ENCODE measurements around the gene MYMX.

MYMX gene

DNA sequence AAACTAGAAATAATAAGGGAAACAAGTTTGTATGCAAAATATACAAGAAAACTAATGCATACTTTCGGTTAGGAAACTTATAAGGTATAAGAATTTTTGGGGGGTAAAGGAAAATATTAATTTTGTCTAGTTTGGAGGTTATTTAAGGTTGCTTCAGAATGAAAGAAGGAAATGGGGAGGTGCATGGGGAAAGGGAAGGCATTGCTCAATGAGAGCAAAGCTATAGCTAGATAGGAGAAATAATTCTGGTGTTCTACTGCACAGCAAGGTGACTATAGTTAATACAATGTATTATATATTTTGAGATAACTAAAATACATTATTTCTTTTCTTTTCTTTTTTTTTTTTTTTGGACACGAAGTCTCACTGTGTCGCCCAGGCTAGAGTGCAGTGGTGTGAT, 5.4 kb upstream of the MYMX start (continued):
- no peak for TF ChIP-seq ZNF530 (tag by site-specific recombination; IDR thresholded peaks at IDR 0.05; ENCODE audit: low read depth)
- TF ChIP-seq IKZF3 (tag by site-specific recombination; IDR thresholded peaks at IDR 0.05): no peak

DNA sequence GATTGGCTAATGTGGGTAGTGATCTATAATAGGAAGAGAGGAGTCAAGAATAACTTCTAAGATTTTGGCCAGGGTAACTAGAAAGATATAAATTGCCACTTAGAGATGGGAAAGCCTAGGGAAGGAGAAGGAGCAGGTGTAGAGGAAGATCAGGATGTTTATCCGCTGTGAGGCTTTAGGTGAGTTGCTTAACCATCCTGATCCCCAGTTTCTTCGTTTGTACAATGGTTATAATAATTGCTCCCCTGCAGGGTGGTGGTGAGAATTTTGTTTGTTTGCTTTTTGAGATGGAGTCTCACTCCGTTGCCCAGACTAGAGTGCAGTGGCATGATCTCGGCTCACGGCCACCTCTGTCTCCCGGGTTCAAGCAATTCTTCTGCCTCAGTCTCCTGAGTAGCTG, 2.4 kb upstream of the MYMX start:
- TF ChIP-seq, protein P1, sequence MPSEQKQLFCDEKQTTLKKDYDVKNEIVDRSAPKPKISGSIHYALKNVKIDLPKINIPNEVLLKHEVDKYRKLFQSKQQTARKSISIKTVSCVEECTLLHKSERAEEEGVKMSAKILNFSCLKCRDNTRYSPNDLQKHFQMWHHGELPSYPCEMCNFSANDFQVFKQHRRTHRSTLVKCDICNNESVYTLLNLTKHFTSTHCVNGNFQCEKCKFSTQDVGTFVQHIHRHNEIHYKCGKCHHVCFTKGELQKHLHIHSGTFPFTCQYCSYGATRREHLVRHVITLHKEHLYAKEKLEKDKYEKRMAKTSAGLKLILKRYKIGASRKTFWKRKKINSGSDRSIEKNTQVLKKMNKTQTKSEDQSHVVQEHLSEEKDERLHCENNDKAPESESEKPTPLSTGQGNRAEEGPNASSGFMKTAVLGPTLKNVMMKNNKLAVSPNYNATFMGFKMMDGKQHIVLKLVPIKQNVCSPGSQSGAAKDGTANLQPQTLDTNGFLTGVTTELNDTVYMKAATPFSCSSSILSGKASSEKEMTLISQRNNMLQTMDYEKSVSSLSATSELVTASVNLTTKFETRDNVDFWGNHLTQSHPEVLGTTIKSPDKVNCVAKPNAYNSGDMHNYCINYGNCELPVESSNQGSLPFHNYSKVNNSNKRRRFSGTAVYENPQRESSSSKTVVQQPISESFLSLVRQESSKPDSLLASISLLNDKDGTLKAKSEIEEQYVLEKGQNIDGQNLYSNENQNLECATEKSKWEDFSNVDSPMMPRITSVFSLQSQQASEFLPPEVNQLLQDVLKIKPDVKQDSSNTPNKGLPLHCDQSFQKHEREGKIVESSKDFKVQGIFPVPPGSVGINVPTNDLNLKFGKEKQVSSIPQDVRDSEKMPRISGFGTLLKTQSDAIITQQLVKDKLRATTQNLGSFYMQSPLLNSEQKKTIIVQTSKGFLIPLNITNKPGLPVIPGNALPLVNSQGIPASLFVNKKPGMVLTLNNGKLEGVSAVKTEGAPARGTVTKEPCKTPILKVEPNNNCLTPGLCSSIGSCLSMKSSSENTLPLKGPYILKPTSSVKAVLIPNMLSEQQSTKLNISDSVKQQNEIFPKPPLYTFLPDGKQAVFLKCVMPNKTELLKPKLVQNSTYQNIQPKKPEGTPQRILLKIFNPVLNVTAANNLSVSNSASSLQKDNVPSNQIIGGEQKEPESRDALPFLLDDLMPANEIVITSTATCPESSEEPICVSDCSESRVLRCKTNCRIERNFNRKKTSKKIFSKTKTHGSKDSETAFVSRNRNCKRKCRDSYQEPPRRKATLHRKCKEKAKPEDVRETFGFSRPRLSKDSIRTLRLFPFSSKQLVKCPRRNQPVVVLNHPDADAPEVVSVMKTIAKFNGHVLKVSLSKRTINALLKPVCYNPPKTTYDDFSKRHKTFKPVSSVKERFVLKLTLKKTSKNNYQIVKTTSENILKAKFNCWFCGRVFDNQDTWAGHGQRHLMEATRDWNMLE (tag by site-specific recombination; conservative IDR thresholded peaks at IDR 0.05; ENCODE audit: low read depth): no peak
- TF ChIP-seq ZNF768 (tag by site-specific recombination; IDR thresholded peaks at IDR 0.05) (0 out of 2 replicates have a peak, but pooled peaks have one; percentile 50), ZBTB20 (tag by site-specific recombination; IDR thresholded peaks at IDR 0.05) (no peak)
- TF ChIP-seq, protein P2, sequence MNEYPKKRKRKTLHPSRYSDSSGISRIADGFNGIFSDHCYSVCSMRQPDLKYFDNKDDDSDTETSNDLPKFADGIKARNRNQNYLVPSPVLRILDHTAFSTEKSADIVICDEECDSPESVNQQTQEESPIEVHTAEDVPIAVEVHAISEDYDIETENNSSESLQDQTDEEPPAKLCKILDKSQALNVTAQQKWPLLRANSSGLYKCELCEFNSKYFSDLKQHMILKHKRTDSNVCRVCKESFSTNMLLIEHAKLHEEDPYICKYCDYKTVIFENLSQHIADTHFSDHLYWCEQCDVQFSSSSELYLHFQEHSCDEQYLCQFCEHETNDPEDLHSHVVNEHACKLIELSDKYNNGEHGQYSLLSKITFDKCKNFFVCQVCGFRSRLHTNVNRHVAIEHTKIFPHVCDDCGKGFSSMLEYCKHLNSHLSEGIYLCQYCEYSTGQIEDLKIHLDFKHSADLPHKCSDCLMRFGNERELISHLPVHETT (tag by site-specific recombination; IDR thresholded peaks at IDR 0.05): no peak
- TF ChIP-seq, protein P3, sequence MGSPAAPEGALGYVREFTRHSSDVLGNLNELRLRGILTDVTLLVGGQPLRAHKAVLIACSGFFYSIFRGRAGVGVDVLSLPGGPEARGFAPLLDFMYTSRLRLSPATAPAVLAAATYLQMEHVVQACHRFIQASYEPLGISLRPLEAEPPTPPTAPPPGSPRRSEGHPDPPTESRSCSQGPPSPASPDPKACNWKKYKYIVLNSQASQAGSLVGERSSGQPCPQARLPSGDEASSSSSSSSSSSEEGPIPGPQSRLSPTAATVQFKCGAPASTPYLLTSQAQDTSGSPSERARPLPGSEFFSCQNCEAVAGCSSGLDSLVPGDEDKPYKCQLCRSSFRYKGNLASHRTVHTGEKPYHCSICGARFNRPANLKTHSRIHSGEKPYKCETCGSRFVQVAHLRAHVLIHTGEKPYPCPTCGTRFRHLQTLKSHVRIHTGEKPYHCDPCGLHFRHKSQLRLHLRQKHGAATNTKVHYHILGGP (tag by site-specific recombination; IDR thresholded peaks at IDR 0.05): no peak
- TF ChIP-seq, protein P4, sequence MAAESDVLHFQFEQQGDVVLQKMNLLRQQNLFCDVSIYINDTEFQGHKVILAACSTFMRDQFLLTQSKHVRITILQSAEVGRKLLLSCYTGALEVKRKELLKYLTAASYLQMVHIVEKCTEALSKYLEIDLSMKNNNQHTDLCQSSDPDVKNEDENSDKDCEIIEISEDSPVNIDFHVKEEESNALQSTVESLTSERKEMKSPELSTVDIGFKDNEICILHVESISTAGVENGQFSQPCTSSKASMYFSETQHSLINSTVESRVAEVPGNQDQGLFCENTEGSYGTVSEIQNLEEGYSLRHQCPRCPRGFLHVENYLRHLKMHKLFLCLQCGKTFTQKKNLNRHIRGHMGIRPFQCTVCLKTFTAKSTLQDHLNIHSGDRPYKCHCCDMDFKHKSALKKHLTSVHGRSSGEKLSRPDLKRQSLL (tag by site-specific recombination; IDR thresholded peaks at IDR 0.05): no peak
- H3K36me3 ChIP-seq (ENCODE audit: control insufficient read depth in 2 of 2, insufficient read depth in 1 of 2, low read length in 2 of 2): no peaks in the 10 kb centered on the region
- POLR2A ChIA-PET: interaction anchor here (1.9 kb wide), 1 partner anchor 10 kb away, joined by 6 read pairs; the partner anchor contains the start of gene SLC29A1
- H3K9me3 ChIP-seq (ENCODE audit: control insufficient read depth, insufficient read depth, low read depth, low read length): no peaks in the 10 kb centered on the region
- CTCF ChIA-PET: no interaction called here
- no peak overlapping the region for H3K4me3 ChIP-seq (ENCODE audit: low read depth, low read length)
- no peak overlapping the region for H3K27ac ChIP-seq (ENCODE audit: extremely low read depth, low read depth, low read length)
- H3K4me1 ChIP-seq (ENCODE audit: control insufficient read depth, insufficient read depth, low read length): peaks cover 3% of the 10 kb centered on the region

DNA sequence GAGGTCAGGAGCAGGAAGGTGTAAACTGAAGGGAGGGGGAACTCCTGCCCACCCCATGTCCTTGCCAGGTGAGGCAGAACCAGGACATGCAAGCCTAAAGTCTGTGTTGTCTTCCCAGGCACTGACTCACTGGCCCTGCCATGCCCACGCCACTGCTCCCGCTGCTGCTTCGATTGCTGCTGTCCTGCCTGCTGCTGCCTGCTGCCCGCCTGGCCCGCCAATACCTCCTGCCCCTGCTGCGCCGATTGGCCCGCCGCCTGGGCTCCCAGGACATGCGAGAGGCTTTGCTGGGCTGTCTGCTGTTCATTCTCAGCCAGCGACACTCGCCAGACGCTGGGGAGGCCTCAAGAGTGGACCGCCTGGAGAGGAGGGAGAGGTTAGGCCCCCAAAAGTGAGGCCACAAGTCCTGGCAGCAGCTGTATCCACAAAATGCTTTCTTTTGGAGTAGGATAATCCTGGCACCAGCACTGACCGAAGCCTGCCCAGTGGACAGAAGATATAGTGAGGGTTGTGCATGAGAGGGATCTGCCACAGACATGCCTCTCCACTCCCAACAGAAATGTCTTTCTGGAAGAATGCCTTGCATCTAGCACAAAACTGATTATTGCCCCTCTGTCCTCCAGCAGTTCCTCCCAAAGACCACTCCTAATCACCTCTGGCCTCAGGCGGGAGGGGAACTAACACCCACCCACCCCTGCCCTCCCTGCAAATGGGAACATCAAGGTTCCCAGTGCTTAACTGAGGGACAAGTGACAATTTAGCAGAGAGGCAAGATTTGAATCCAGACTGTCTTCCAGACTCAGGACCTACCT, 812 bp downstream of the MYMX start:
- Histone ChIP-seq H3K27ac (ENCODE audit: extremely low read depth, low read depth, low read length) (no peak overlapping the region), H3K4me3 (ENCODE audit: low read depth, low read length) (no peak overlapping the region)
- TF ChIP-seq KLF10 (tag by site-specific recombination; IDR thresholded peaks at IDR 0.05): no peak
- TF ChIP-seq, protein P5, sequence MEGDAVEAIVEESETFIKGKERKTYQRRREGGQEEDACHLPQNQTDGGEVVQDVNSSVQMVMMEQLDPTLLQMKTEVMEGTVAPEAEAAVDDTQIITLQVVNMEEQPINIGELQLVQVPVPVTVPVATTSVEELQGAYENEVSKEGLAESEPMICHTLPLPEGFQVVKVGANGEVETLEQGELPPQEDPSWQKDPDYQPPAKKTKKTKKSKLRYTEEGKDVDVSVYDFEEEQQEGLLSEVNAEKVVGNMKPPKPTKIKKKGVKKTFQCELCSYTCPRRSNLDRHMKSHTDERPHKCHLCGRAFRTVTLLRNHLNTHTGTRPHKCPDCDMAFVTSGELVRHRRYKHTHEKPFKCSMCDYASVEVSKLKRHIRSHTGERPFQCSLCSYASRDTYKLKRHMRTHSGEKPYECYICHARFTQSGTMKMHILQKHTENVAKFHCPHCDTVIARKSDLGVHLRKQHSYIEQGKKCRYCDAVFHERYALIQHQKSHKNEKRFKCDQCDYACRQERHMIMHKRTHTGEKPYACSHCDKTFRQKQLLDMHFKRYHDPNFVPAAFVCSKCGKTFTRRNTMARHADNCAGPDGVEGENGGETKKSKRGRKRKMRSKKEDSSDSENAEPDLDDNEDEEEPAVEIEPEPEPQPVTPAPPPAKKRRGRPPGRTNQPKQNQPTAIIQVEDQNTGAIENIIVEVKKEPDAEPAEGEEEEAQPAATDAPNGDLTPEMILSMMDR (tag by site-specific recombination; IDR thresholded peaks at IDR 0.05): no peak
- TF ChIP-seq, protein P6, sequence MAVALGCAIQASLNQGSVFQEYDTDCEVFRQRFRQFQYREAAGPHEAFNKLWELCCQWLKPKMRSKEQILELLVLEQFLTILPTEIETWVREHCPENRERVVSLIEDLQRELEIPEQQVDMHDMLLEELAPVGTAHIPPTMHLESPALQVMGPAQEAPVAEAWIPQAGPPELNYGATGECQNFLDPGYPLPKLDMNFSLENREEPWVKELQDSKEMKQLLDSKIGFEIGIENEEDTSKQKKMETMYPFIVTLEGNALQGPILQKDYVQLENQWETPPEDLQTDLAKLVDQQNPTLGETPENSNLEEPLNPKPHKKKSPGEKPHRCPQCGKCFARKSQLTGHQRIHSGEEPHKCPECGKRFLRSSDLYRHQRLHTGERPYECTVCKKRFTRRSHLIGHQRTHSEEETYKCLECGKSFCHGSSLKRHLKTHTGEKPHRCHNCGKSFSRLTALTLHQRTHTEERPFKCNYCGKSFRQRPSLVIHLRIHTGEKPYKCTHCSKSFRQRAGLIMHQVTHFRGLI (tag by site-specific recombination; IDR thresholded peaks at IDR 0.05): peak; percentile 57; the same call in 1 of the 2 replicates
- TF ChIP-seq, protein P7, sequence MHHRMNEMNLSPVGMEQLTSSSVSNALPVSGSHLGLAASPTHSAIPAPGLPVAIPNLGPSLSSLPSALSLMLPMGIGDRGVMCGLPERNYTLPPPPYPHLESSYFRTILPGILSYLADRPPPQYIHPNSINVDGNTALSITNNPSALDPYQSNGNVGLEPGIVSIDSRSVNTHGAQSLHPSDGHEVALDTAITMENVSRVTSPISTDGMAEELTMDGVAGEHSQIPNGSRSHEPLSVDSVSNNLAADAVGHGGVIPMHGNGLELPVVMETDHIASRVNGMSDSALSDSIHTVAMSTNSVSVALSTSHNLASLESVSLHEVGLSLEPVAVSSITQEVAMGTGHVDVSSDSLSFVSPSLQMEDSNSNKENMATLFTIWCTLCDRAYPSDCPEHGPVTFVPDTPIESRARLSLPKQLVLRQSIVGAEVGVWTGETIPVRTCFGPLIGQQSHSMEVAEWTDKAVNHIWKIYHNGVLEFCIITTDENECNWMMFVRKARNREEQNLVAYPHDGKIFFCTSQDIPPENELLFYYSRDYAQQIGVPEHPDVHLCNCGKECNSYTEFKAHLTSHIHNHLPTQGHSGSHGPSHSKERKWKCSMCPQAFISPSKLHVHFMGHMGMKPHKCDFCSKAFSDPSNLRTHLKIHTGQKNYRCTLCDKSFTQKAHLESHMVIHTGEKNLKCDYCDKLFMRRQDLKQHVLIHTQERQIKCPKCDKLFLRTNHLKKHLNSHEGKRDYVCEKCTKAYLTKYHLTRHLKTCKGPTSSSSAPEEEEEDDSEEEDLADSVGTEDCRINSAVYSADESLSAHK (tag by site-specific recombination; IDR thresholded peaks at IDR 0.05): no peak
- TF ChIP-seq ZNF707 (tag by site-specific recombination; IDR thresholded peaks at IDR 0.05): no peak
- TF ChIP-seq ZNF529 (tag by site-specific recombination; IDR thresholded peaks at IDR 0.05; ENCODE audit: insufficient replicate concordance): no peak

More for the DNA sequence above, 812 bp downstream of the MYMX start:
- peaks cover 9% of the 10 kb centered on the region for H3K4me1 ChIP-seq (ENCODE audit: control insufficient read depth, insufficient read depth, low read length)
- H3K9me3 ChIP-seq (ENCODE audit: control insufficient read depth, insufficient read depth, low read depth, low read length): no peaks in the 10 kb centered on the region
- no peaks in the 10 kb centered on the region for H3K36me3 ChIP-seq (ENCODE audit: control insufficient read depth in 2 of 2, insufficient read depth in 1 of 2, low read length in 2 of 2)
- ChIA-PET POLR2A (no interaction called here), CTCF (interaction anchor here (0.6 to 11.1 kb wide), 3 partner anchors 14 to 20 kb away, joined by 5 to 148 read pairs (median 7); no protein-coding TSS in a partner anchor)

All from HEK293 (cell line).